GM23248 (cell line): ENCODE measurements around the gene SLC27A3. TPM values are rescaled to one million over a fixed set of nuclear protein-coding genes. Genes with fewer than 3 reads are reported as not detected.
A peak's percentile ranks its signal among the peaks of the same experiment; 100 is the strongest.

ENCODE experiments used
- DNase-seq: peaks from one replicate; pipeline ENCODE4 v3.0.0-alpha.2; 2015
- H2AFZ ChIP-seq: fragments of 200-600 bp; sonication (generic); 2 replicates; pipeline ENCODE4 v1.6.1; 2016; ENCODE audit warnings: antibody characterized with exemption
- H3F3A ChIP-seq: fragments of 200-600 bp; sonication (generic); 2 replicates; pipeline ENCODE4 v1.6.1; 2016; ENCODE audit warnings: mild to moderate bottlenecking, antibody characterized with exemption, mixed run types; ENCODE audit not compliant: insufficient read depth
- H3K27ac ChIP-seq: fragments of 200-600 bp; sonication (generic); 2 replicates; pipeline ENCODE4 v1.5.1; 2016; ENCODE audit warnings: mild to moderate bottlenecking
- H3K27me3 ChIP-seq: fragments of 200-600 bp; sonication (generic); replicated peaks from 2 replicates; pipeline ENCODE4 v1.6.1; 2016; ENCODE audit warnings: mild to moderate bottlenecking; ENCODE audit not compliant: insufficient read depth
- H3K36me3 ChIP-seq: fragments of 200-600 bp; sonication (generic); 2 replicates; pipeline ENCODE4 v1.6.1; 2016; ENCODE audit warnings: low read depth, mild to moderate bottlenecking
- H3K4me1 ChIP-seq: fragments of 200-600 bp; sonication (generic); 2 replicates; pipeline ENCODE4 v1.6.1; 2016; ENCODE audit warnings: mild to moderate bottlenecking; ENCODE audit not compliant: insufficient read depth
- H3K4me2 ChIP-seq: fragments of 200-600 bp; sonication (generic); one replicate; pipeline ENCODE4 v1.6.1; 2016; ENCODE audit warnings: mild to moderate bottlenecking; ENCODE audit not compliant: unreplicated experiment
- H3K4me3 ChIP-seq: fragments of 200-600 bp; sonication (generic); 2 replicates; pipeline ENCODE4 v1.5.1; 2016; ENCODE audit warnings: mild to moderate bottlenecking
- H3K79me2 ChIP-seq: fragments of 200-600 bp; sonication (generic); 2 replicates; pipeline ENCODE4 v1.6.1; 2016; ENCODE audit warnings: mild to moderate bottlenecking; ENCODE audit not compliant: insufficient read depth
- H3K9ac ChIP-seq: fragments of 200-600 bp; sonication (generic); 2 replicates; pipeline ENCODE4 v1.6.1; 2016; ENCODE audit warnings: mild to moderate bottlenecking
- H3K9me2 ChIP-seq: fragments of 200-600 bp; sonication (generic); 2 replicates; pipeline ENCODE4 v1.6.1; 2016; ENCODE audit warnings: mixed run types, mild to moderate bottlenecking, moderate library complexity; ENCODE audit not compliant: insufficient read depth
- H3K9me3 ChIP-seq: fragments of 200-600 bp; sonication (generic); one replicate; pipeline ENCODE4 v1.6.1; 2017; ENCODE audit warnings: low read depth
- H4K20me1 ChIP-seq: fragments of 200-600 bp; sonication (generic); 2 replicates; pipeline ENCODE4 v1.6.0; 2016; ENCODE audit not compliant: insufficient read depth
- EZH2 ChIP-seq: fragments of 200-600 bp; sonication (generic); IDR thresholded peaks from 2 replicates; pipeline ENCODE4 v1.6.1; 2018; ENCODE audit warnings: antibody characterized with exemption, mild to moderate bottlenecking; ENCODE audit not compliant: insufficient read depth, poor library complexity, severe bottlenecking
- EZH2phosphoT487 ChIP-seq: fragments of 200-600 bp; sonication (generic); IDR thresholded peaks from 2 replicates; pipeline ENCODE4 v1.6.1; 2018; ENCODE audit warnings: antibody characterized with exemption, moderate library complexity, mild to moderate bottlenecking, low read depth; ENCODE audit not compliant: insufficient read depth
- WGBS, 2 experiments: methylation state at CpG; one replicate each; pipeline ENCODE4 v1.1.6; 2015 to 2017; ENCODE audit warnings: low lambda C conversion rate in 2 of 2, low coverage in 1 of 2; ENCODE audit errors: missing lambda C conversion rate in 2 of 2; 5-methylcytosine and 5-hydroxymethylcytosine counted together
- in situ Hi-C: fragments of 300-500 bp; cut with MboI; formaldehyde crosslinking; loops from 2 replicates; pipeline ENCODE4 v1.15.0; 2020
- polyA plus RNA-seq: library from polyadenylated mRNA; unstranded; fragments of >200 nt; fragmentation: Nextera tagmentation; extraction: Ambion mirVana; gene quantifications from 2 replicates; pipeline ENCODE4 v1.2.1, GENCODE V29; 2016
- total RNA-seq: library from RNA; depleted of rRNA; stranded (reverse); fragments of >200 nt; shearing (Covaris generic); gene quantifications from 2 replicates; pipeline ENCODE4 v1.2.3, GENCODE V29; 2014

The SLC27A3 gene
- total and polyA plus RNA-seq, 2 experiments from 2014 or later, result 5.6 to 8.8 TPM

GRCh38 chr1:153748903-153749302 lies 26.3 kb upstream of the SLC27A3 start:
- in situ Hi-C loops, result loop anchor here (25.0 kb wide), 1 partner anchor 387 kb away; the partner anchor contains the start of gene S100A9
- no peak for DNase-seq
- H3K79me2 ChIP-seq, result peaks cover 8% of the 10 kb centered on the region; the same call in 1 of the 2 replicates

GRCh38 chr1:153749408-153750005 lies 25.7 kb upstream of the SLC27A3 start:
- Histone ChIP-seq H3K27me3 (no peaks in the 10 kb centered on the region), H3K4me2 (no peak overlapping the region), H3K9me2 (no peaks in the 10 kb centered on the region), H3K4me1 (peaks cover 23% of the 10 kb centered on the region), H4K20me1 (no peaks in the 10 kb centered on the region), H3K79me2 (peaks cover 2% of the 10 kb centered on the region; the same call in 1 of the 2 replicates), H3K9me3 (no peaks in the 10 kb centered on the region), H3K4me3 (no peak overlapping the region), H3K9ac (peak overlapping the region; percentile 7; the same call in 1 of the 2 replicates), H2AFZ (no peak overlapping the region), H3K27ac (peak overlapping the region; percentile 8; the same call in 1 of the 2 replicates), H3K36me3 (peaks cover 38% of the 10 kb centered on the region), H3F3A (peaks cover 40% of the 10 kb centered on the region)
- TF ChIP-seq EZH2phosphoT487 (no peak), EZH2 (no peak)
- DNase-seq, result peak; percentile 93
- in situ Hi-C loops, result loop anchor here (25.0 kb wide), 1 partner anchor 387 kb away; the partner anchor contains the start of gene S100A9
- 37 to 40% methylated on average over 6 of the region's 6 CpGs for WGBS, 2 experiments

More at GRCh38 chr1:153748903-153749302, 26.3 kb upstream of the SLC27A3 start:
- TF ChIP-seq EZH2phosphoT487 (no peak), EZH2 (no peak)
- peaks cover 40% of the 10 kb centered on the region for H3F3A ChIP-seq
- WGBS, 2 experiments, result 50 to 54% methylated on average over 2 of the region's 2 CpGs
- no peak overlapping the region for H2AFZ ChIP-seq
- no peaks in the 10 kb centered on the region for H3K9me3 ChIP-seq
- no peaks in the 10 kb centered on the region for H3K9me2 ChIP-seq
- peaks cover 38% of the 10 kb centered on the region for H3K36me3 ChIP-seq
- H3K4me3 ChIP-seq, result no peak overlapping the region
- H3K27me3 ChIP-seq, result no peaks in the 10 kb centered on the region
- no peak overlapping the region for H3K4me2 ChIP-seq
- H3K4me1 ChIP-seq, result peaks cover 23% of the 10 kb centered on the region
- H3K27ac ChIP-seq, result no peak overlapping the region
- no peak overlapping the region for H3K9ac ChIP-seq
- H4K20me1 ChIP-seq, result no peaks in the 10 kb centered on the region

- Histone ChIP-seq H3K36me3 (peaks cover 43% of the 10 kb centered on the region), H3K4me2 (no peak overlapping the region), H3K27ac (peak overlapping the region; percentile 8; the same call in 1 of the 2 replicates), H3K27me3 (no peaks in the 10 kb centered on the region), H3K4me3 (no peak overlapping the region), H3F3A (peaks cover 40% of the 10 kb centered on the region), H3K9me3 (no peaks in the 10 kb centered on the region), H3K9ac (peak overlapping the region; percentile 7; the same call in 1 of the 2 replicates), H2AFZ (no peak overlapping the region), H3K4me1 (peaks cover 23% of the 10 kb centered on the region), H3K9me2 (no peaks in the 10 kb centered on the region), H3K79me2 (no peaks in the 10 kb centered on the region), H4K20me1 (no peaks in the 10 kb centered on the region)
- TF ChIP-seq EZH2phosphoT487, result no peak
- no peak for TF ChIP-seq EZH2
- DNase-seq, result peak; percentile 42
- WGBS, 2 experiments, result 16 to 19% methylated on average over 6 of the region's 6 CpGs
- in situ Hi-C loops, result no loop called here
These were observed 24.9 kb upstream of the SLC27A3 start for GRCh38 chr1:153750026-153750995.

GRCh38 chr1:153752072-153752471 lies 23.1 kb upstream of the SLC27A3 start:
- Histone ChIP-seq H3K27ac (peak overlapping the region; percentile 54), H3K79me2 (no peaks in the 10 kb centered on the region), H3K4me3 (no peak overlapping the region), H3K9me3 (no peaks in the 10 kb centered on the region), H3F3A (peaks cover 38% of the 10 kb centered on the region), H3K4me1 (peaks cover 23% of the 10 kb centered on the region), H3K4me2 (peak overlapping the region; percentile 28), H2AFZ (no peak overlapping the region), H3K9ac (peak overlapping the region; percentile 44; the same call in 1 of the 2 replicates), H4K20me1 (no peaks in the 10 kb centered on the region), H3K9me2 (no peaks in the 10 kb centered on the region), H3K36me3 (peaks cover 40% of the 10 kb centered on the region), H3K27me3 (no peaks in the 10 kb centered on the region)
- 88 to 91% methylated on average over 2 of the region's 2 CpGs for WGBS, 2 experiments
- in situ Hi-C loops, result no loop called here
- DNase-seq, result no peak
- TF ChIP-seq EZH2 (no peak), EZH2phosphoT487 (no peak)
